ENCODE measurements around the gene OR2Z1.

DNA sequence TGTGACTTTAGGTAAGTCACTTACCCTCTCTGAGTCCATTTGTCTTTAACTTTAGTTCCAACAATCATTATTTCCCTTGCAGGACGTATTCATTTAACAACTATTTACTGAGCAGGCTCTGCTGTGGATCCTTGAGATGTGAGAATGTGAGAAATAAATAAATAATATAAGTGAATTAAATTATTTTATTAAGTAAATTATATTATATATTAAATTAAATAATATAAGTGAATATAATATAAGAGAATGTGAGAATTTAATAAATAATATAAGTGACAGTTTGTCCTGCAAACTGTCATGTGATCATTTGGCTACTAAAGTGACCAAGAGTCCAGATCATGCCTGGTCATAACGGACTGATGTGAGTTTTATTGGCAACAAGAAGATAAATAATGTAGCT, 598 bp downstream of the OR2Z1 start:
- TF ChIP-seq, protein P1, sequence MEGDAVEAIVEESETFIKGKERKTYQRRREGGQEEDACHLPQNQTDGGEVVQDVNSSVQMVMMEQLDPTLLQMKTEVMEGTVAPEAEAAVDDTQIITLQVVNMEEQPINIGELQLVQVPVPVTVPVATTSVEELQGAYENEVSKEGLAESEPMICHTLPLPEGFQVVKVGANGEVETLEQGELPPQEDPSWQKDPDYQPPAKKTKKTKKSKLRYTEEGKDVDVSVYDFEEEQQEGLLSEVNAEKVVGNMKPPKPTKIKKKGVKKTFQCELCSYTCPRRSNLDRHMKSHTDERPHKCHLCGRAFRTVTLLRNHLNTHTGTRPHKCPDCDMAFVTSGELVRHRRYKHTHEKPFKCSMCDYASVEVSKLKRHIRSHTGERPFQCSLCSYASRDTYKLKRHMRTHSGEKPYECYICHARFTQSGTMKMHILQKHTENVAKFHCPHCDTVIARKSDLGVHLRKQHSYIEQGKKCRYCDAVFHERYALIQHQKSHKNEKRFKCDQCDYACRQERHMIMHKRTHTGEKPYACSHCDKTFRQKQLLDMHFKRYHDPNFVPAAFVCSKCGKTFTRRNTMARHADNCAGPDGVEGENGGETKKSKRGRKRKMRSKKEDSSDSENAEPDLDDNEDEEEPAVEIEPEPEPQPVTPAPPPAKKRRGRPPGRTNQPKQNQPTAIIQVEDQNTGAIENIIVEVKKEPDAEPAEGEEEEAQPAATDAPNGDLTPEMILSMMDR (IDR thresholded peaks at IDR 0.05): no peak
- no peak for TF ChIP-seq POLR2A (IDR thresholded peaks at IDR 0.05)
